ENCODE data around the gene ENTPD2. TPM values are rescaled to one million over a fixed set of nuclear protein-coding genes. Genes with fewer than 3 reads are reported as not detected.
A peak's percentile ranks its signal among the peaks of the same experiment; 100 is the strongest.

Gene ENTPD2
- total and polyA plus RNA-seq, 2 of the 4 experiments (the other 2 are of a cell fraction) = not detected

DNA sequence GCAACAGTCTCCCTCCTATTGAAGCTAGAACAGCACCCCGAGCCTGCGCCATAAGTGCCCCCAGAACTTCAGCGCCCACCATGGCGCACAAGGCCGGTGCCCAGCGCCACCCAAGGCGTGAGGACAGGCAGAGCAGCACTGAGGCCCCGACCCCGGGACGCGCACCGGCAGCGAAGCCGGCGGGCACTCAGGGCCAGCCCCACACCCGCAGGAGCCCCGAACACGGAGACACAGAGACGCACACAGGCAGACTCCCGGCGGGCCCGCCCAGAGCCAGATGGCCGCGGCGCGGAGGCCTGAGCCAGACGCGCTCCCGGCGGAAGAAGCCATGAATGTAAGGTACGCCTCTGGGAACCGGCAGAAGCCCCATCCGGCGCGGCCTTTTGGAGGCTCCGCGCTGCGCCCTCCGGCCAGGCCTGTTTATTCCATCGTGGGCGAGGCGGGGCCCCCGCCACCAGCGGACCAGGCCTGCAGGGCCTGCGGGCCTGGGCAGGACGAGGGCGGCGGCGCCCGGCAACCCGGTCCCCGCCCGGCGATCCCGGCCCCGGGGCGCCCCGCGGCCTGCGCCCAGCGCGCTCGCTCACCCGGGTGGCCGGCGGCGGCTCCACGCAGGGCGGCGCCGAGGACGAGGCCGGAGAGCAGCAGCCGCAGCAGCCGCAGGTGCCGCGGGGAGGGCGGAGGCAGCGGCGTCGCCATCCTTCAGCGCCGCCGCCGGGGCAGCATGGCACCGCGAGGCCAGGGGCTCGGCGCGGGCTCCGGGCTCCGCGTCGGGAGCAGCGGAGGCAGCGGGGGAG lies 8.4 kb downstream of the ENTPD2 start:
- Histone ChIP-seq H3K4ac (ENCODE audit: low read depth, low read length) (0 out of 2 replicates have a peak overlapping the region, but pooled peaks have one; percentile 45), H3K36me3 (ENCODE audit: control insufficient read depth, insufficient read depth, low read length) (peaks cover 3% of the 10 kb centered on the region; the same call in 1 of the 2 replicates), H3K27me3 (ENCODE audit: control insufficient read depth, insufficient read depth, low read length) (peaks cover 27% of the 10 kb centered on the region), H2AK5ac (ENCODE audit: low read depth, low read length) (peak overlapping the region; percentile 24; the same call in 1 of the 2 replicates), H3K9ac (ENCODE audit: low read depth, low read length) (peak overlapping the region; percentile 50), H3K9me3 (ENCODE audit: control insufficient read depth, insufficient read depth, low read length) (no peaks in the 10 kb centered on the region), H4K8ac (ENCODE audit: low read depth in 2 of 2, low read length in 2 of 2) (no peak overlapping the region), H3K27ac (ENCODE audit: insufficient read depth, low read length) (no peak overlapping the region; the same call in 1 of the 2 replicates), H3K23ac (ENCODE audit: low read depth, low read length) (no peak overlapping the region), H2BK5ac (ENCODE audit: low read depth, low read length, poor library complexity, severe bottlenecking) (no peak overlapping the region), H3K9me1 (ENCODE audit: insufficient read depth, low read length) (no peaks in the 10 kb centered on the region), H3K14ac (replicated peaks; ENCODE audit: low read depth, low read length) (no peak overlapping the region), H2AFZ (replicated peaks; ENCODE audit: low read length, poor library complexity) (peak overlapping the region; percentile 97), H3K4me3 (ENCODE audit: insufficient read depth, low read depth, low read length) (peak overlapping the region; percentile 63), H3K79me1 (ENCODE audit: low read depth in 1 of 2, low read length in 2 of 2) (peaks cover 5 to 16% of the 10 kb centered on the region in 2 experiments; a peak in 3 of 4 replicates), H2AK9ac (replicated peaks; ENCODE audit: low read depth, low read length, poor library complexity) (peak overlapping the region; percentile 93), H2BK120ac (ENCODE audit: low read depth, low read length) (no peak overlapping the region), H3K18ac (ENCODE audit: low read depth, low read length) (no peak overlapping the region), H4K91ac (ENCODE audit: insufficient read depth, low read depth, low read length) (no peak overlapping the region), H4K5ac (ENCODE audit: low read depth, low read length) (no peak overlapping the region), H2BK15ac (ENCODE audit: low read depth, low read length) (no peak overlapping the region), H2BK20ac (ENCODE audit: low read depth, low read length) (no peak overlapping the region), H3K56ac (ENCODE audit: extremely low read depth, insufficient read depth, low read length) (no peak overlapping the region), H3K4me1 (ENCODE audit: control insufficient read depth, insufficient read depth, low read length) (peaks cover 11% of the 10 kb centered on the region), H3K4me2 (ENCODE audit: low read depth, low read length) (peak overlapping the region; percentile 96), H4K20me1 (ENCODE audit: insufficient read depth, low read length) (peaks cover 30% of the 10 kb centered on the region)
- BruUV-seq (replicated peaks) = no TSS peak
- DNase-seq = peak; percentile 38
- ChIA-PET CTCF (no interaction called here), POLR2A (ENCODE audit: unreplicated experiment) (no interaction called here)
- in situ Hi-C loops (cut with MboI; ENCODE audit: low sequenced_read_pairs) (no loop called here), intact Hi-C loops (cut with micrococcal nuclease) (loop anchor here (1.0 to 2.0 kb wide), 2 partner anchors 22 to 181 kb away; partner anchors contain the start of gene RNF224), dilution Hi-C loops (cut with HindIII; ENCODE audit: low sequenced_read_pairs, unreplicated experiment) (no loop called here)
- 3% methylated on average over 74 of the region's 96 CpGs; no CpG with 5 or more reads in 1 of the 2 experiments for WGBS, 2 experiments (ENCODE audit: extremely low coverage in 2 of 2, insufficient read length in 1 of 2)
- peak; percentile 59 for ATAC-seq (ENCODE audit: low read depth)
- TF ChIP-seq NFE2L2 (IDR thresholded peaks at IDR 0.05; ENCODE audit: low read depth, low read length) (no peak), SMC3 (IDR thresholded peaks at IDR 0.05; ENCODE audit: low read depth, low read length) (no peak), BHLHE40 (IDR thresholded peaks at IDR 0.05; ENCODE audit: low read depth, low read length) (no peak), MXI1 (IDR thresholded peaks at IDR 0.05; ENCODE audit: borderline replicate concordance, low read depth, low read length) (0 out of 2 replicates have a peak, but pooled peaks have one; percentile 8), FOS (IDR thresholded peaks at IDR 0.05; ENCODE audit: low read depth, low read length) (no peak)
- TF ChIP-seq, protein P1, sequence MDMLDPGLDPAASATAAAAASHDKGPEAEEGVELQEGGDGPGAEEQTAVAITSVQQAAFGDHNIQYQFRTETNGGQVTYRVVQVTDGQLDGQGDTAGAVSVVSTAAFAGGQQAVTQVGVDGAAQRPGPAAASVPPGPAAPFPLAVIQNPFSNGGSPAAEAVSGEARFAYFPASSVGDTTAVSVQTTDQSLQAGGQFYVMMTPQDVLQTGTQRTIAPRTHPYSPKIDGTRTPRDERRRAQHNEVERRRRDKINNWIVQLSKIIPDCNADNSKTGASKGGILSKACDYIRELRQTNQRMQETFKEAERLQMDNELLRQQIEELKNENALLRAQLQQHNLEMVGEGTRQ (IDR thresholded peaks at IDR 0.05; ENCODE audit: low read depth, low read length) = no peak

Measured in IMR-90 (cell line).